VCaP (cell line): Measurements from ENCODE around the gene HYPK.

Source experiments
- H3K27ac ChIP-seq: fragments of 450-650 bp; 2 replicates; pipeline ENCODE4 v1.5.1; 2017
- TF ChIP-seq, protein P1 (sequence below): fragments of 450-650 bp; conservative IDR thresholded peaks from 2 replicates; pipeline ENCODE4 v1.5.1; 2017; ENCODE audit warnings: mild to moderate bottlenecking, moderate library complexity

HYPK gene

GRCh38 chr15:43791993-43792760 lies 8.2 kb upstream of the HYPK start, which contains the start of gene SERF2:
TSS of gene SERF2 (plus strand) at chr15:43792320. CDS start at chr15:43792377, 57 bp downstream.
- H3K27ac ChIP-seq = peak within 1 kb of the TSS; percentile 93
- TF ChIP-seq, protein P1, sequence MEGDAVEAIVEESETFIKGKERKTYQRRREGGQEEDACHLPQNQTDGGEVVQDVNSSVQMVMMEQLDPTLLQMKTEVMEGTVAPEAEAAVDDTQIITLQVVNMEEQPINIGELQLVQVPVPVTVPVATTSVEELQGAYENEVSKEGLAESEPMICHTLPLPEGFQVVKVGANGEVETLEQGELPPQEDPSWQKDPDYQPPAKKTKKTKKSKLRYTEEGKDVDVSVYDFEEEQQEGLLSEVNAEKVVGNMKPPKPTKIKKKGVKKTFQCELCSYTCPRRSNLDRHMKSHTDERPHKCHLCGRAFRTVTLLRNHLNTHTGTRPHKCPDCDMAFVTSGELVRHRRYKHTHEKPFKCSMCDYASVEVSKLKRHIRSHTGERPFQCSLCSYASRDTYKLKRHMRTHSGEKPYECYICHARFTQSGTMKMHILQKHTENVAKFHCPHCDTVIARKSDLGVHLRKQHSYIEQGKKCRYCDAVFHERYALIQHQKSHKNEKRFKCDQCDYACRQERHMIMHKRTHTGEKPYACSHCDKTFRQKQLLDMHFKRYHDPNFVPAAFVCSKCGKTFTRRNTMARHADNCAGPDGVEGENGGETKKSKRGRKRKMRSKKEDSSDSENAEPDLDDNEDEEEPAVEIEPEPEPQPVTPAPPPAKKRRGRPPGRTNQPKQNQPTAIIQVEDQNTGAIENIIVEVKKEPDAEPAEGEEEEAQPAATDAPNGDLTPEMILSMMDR = no peak

- H3K27ac ChIP-seq = peak overlapping the region; percentile 93
- TF ChIP-seq, protein P1 = no peak
Measured at GRCh38 chr15:43792761-43793476, 7.5 kb upstream of the HYPK start.

DNA sequence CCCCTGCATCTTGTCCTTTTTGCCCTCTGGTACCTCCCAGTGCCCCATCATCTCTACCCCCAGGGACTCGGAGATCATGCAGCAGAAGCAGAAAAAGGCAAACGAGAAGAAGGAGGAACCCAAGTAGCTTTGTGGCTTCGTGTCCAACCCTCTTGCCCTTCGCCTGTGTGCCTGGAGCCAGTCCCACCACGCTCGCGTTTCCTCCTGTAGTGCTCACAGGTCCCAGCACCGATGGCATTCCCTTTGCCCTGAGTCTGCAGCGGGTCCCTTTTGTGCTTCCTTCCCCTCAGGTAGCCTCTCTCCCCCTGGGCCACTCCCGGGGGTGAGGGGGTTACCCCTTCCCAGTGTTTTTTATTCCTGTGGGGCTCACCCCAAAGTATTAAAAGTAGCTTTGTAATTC lies 6.8 kb upstream of the HYPK start:
- H3K27ac ChIP-seq = peak overlapping the region; percentile 93
- TF ChIP-seq, protein P1 = no peak

GRCh38 chr15:43794269-43795037 lies 5.9 kb upstream of the HYPK start:
- peak overlapping the region; percentile 93 for H3K27ac ChIP-seq
- TF ChIP-seq, protein P1 = no peak

DNA sequence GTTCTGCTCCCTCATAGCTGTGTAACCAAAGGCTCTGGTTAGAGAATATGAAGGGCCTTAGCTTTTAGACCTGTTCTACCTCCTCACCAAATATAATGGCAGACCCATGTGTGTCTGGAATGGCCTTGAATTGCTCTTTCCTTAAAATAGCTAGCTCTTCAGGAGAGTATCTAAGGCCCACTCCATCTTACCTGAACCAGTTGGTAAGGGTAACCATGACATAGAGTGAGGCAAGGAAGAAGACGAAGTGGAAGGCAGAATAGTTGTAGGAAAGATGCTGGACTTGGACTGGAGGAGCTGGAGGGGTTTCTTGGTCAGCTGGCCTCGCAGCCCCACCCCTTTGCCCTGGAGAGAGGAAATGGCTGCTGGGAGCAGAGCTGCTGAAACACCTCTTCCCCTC lies 5.2 kb upstream of the HYPK start:
- H3K27ac ChIP-seq = peak overlapping the region; percentile 93

GRCh38 chr15:43795997-43796396 lies 4.4 kb upstream of the HYPK start:
- TF ChIP-seq, protein P1 = no peak
- peak overlapping the region; percentile 93; the same call in 1 of the 2 replicates for H3K27ac ChIP-seq

More for the DNA sequence above, 5.2 kb upstream of the HYPK start:
- TF ChIP-seq, protein P1 = no peak

DNA sequence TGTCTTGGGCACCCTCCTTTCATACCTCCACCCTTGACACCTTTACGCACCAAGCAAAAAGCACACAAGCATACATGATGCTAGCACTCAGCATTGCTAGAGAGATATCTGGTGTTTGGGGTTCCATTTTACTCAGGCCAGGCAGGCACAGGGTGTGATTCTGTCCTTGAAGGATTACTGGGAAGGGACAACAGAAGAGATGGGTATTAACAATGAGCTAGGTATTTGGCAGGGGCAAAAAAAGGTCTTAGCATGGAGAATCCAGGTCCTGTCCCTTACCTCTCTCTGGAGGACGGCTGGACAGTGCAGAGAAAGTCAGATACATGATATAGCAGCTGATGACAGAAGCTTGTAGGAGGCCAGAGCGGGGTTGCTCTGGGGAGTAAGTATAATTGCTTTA lies 3.8 kb upstream of the HYPK start:
- TF ChIP-seq, protein P1 = no peak
- peak overlapping the region; percentile 93; the same call in 1 of the 2 replicates for H3K27ac ChIP-seq
